H1 (cell line): ENCODE data around the gene CBLL1. TPM values are rescaled to one million over a fixed set of nuclear protein-coding genes. Genes with fewer than 3 reads are reported as not detected.

ENCODE experiments used
- CTCF ChIA-PET: fragments of 300-600 bp; sonication (Branson Sonifier 250); formaldehyde crosslinking; loops from one replicate; lab custom pipeline; 2021; ENCODE audit not compliant: partially characterized antibody; lab: Charles Lee
- POLR2A ChIA-PET: fragments of 300-600 bp; sonication (Branson Sonifier 250); formaldehyde crosslinking; loops from one replicate; lab custom pipeline; 2021; ENCODE audit warnings: inconsistent platforms; ENCODE audit not compliant: partially characterized antibody; lab: Charles Lee
- DNase-seq, 2 experiments: peaks; one replicate each; pipeline versions ENCODE4 v3.0.0 to v3.0.0-alpha.2; 2010 to 2022; ENCODE audit warnings: low spot score in 2 of 2, low read depth in 1 of 2, mixed read lengths in 1 of 2
- FAIRE-seq: peaks from 2 replicates; lab custom pipeline; 2011; peaks lifted over from hg19 to GRCh38; lab: Jason Lieb, UNC
- H2AFZ ChIP-seq: 2 replicates; pipeline ENCODE4 v1.8.1; 2012; ENCODE audit warnings: low read length, inconsistent platforms
- H2AK5ac ChIP-seq: 2 replicates; pipeline ENCODE4 v1.6.1; 2013; ENCODE audit warnings: low read depth, low read length
- H2BK120ac ChIP-seq: replicated peaks from 2 replicates; pipeline ENCODE3; 2013; ENCODE audit warnings: low read depth, low read length, inconsistent platforms
- H2BK12ac ChIP-seq: 2 replicates; pipeline ENCODE4 v1.6.1; 2013; ENCODE audit warnings: low read depth, low read length
- H2BK15ac ChIP-seq: 2 replicates; pipeline ENCODE4 v1.6.1; 2013; ENCODE audit warnings: low read length
- H2BK20ac ChIP-seq: 2 replicates; pipeline ENCODE4 v1.6.1; 2013; ENCODE audit warnings: low read length
- H2BK5ac ChIP-seq: 2 replicates; pipeline ENCODE4 v1.6.1; 2013; ENCODE audit warnings: low read depth, low read length
- H3K14ac ChIP-seq: 2 replicates; pipeline ENCODE4 v1.6.1; 2013; ENCODE audit warnings: inconsistent platforms; ENCODE audit not compliant: insufficient read length
- H3K18ac ChIP-seq: 2 replicates; pipeline ENCODE4 v1.6.1; 2013; ENCODE audit warnings: low read length; ENCODE audit errors: extremely low read depth
- H3K23ac ChIP-seq: 2 replicates; pipeline ENCODE4 v1.6.1; 2013; ENCODE audit warnings: inconsistent platforms; ENCODE audit not compliant: insufficient read length
- H3K23me2 ChIP-seq: 2 replicates; pipeline ENCODE4 v1.6.1; 2013; ENCODE audit warnings: low read depth, low read length
- H3K27ac ChIP-seq: 2 replicates; pipeline ENCODE4 v1.6.1; 2011; ENCODE audit warnings: low read depth, low read length, inconsistent platforms
- H3K27me3 ChIP-seq, 4 experiments: replicated peaks in 1 of 4; 1 replicate in 1 of 4; 2 replicates in 3 of 4; pipeline versions ENCODE4 v1.6.1 to v1.8.1; 2011 to 2013; ENCODE audit warnings: low read length in 3 of 4, mild to moderate bottlenecking in 3 of 4, inconsistent platforms in 2 of 4, mixed read lengths in 2 of 4, moderate library complexity in 1 of 4; ENCODE audit not compliant: control insufficient read depth in 3 of 4, insufficient read depth in 3 of 4; ENCODE audit errors: extremely low read depth in 1 of 4
- H3K36me3 ChIP-seq, 4 experiments: 2 replicates each; pipeline versions ENCODE4 v1.6.1 to v1.8.1; 2011 to 2013; ENCODE audit warnings: mild to moderate bottlenecking in 4 of 4, low read length in 3 of 4, moderate library complexity in 2 of 4, control low read depth in 1 of 4, inconsistent platforms in 1 of 4; ENCODE audit not compliant: insufficient read depth in 4 of 4, control insufficient read depth in 2 of 4
- H3K4ac ChIP-seq: replicated peaks from 2 replicates; pipeline ENCODE3; 2013; ENCODE audit warnings: low read length, low read depth, mixed read lengths, inconsistent platforms; ENCODE audit not compliant: insufficient read length
- H3K4me1 ChIP-seq, 4 experiments: replicated peaks in 1 of 4; 1 replicate in 1 of 4; 2 replicates in 3 of 4; pipeline versions ENCODE4 v1.6.1 to v1.8.1; 2011 to 2013; ENCODE audit warnings: low read length in 3 of 4, inconsistent platforms in 2 of 4, mixed read lengths in 1 of 4; ENCODE audit not compliant: insufficient read depth in 4 of 4, control insufficient read depth in 3 of 4
- H3K4me2 ChIP-seq, 2 experiments: 2 replicates each; pipeline versions ENCODE4 v1.6.1 to v1.8.1; 2011 to 2013; ENCODE audit warnings: low read depth in 2 of 2, low read length in 2 of 2, control low read depth in 1 of 2, inconsistent platforms in 1 of 2, mild to moderate bottlenecking in 1 of 2; ENCODE audit not compliant: insufficient read depth in 1 of 2
- H3K4me3 ChIP-seq, 4 experiments: fragments of 200-600, 300-600 bp in 1 of 4; sonication (generic), shearing (Covaris generic), sonication (Bioruptor Twin) in 1 of 4; 2 replicates each; pipeline versions ENCODE4 v1.5.1 to v1.8.1; 2011 to 2016; ENCODE audit warnings: low read length in 4 of 4, low read depth in 3 of 4, control low read depth in 2 of 4, inconsistent platforms in 2 of 4, mild to moderate bottlenecking in 2 of 4, mixed read lengths in 1 of 4, moderate library complexity in 1 of 4; ENCODE audit not compliant: insufficient read depth in 2 of 4; ENCODE audit errors: extremely low read depth in 1 of 4
- H3K56ac ChIP-seq: replicated peaks from 2 replicates; pipeline ENCODE3; 2013; ENCODE audit warnings: low read depth, mild to moderate bottlenecking, mixed read lengths, low read length, inconsistent platforms; ENCODE audit not compliant: insufficient read length
- H3K79me1 ChIP-seq: 2 replicates; pipeline ENCODE4 v1.6.1; 2013; ENCODE audit warnings: low read depth, low read length, control low read depth
- H3K79me2 ChIP-seq, 2 experiments: 2 replicates each; pipeline versions ENCODE4 v1.6.1 to v1.8.1; 2012 to 2013; ENCODE audit warnings: low read length in 2 of 2, mild to moderate bottlenecking in 2 of 2, inconsistent platforms in 1 of 2; ENCODE audit not compliant: insufficient read depth in 2 of 2, control insufficient read depth in 1 of 2
- H3K9ac ChIP-seq, 4 experiments: replicated peaks in 1 of 4; 1 replicate in 1 of 4; 2 replicates in 3 of 4; pipeline versions ENCODE4 v1.6.1 to v1.8.1; 2011 to 2013; ENCODE audit warnings: low read depth in 3 of 4, low read length in 3 of 4, control low read depth in 2 of 4, mild to moderate bottlenecking in 2 of 4, moderate library complexity in 2 of 4, inconsistent platforms in 1 of 4; ENCODE audit errors: extremely low read depth in 1 of 4
- H3K9me3 ChIP-seq, 2 experiments: 2 replicates each; pipeline versions ENCODE4 v1.6.1 to v1.8.1; 2012 to 2013; ENCODE audit warnings: mild to moderate bottlenecking in 2 of 2, moderate library complexity in 2 of 2, control low read depth in 1 of 2, inconsistent platforms in 1 of 2, low read depth in 1 of 2, low read length in 1 of 2, mixed read lengths in 1 of 2; ENCODE audit not compliant: insufficient read depth in 2 of 2
- H4K20me1 ChIP-seq, 2 experiments: replicated peaks in 1 of 2; 2 replicates each; pipeline versions ENCODE3 to v1.8.1; 2011 to 2013; ENCODE audit warnings: inconsistent platforms in 2 of 2, low read length in 2 of 2, mild to moderate bottlenecking in 1 of 2; ENCODE audit not compliant: insufficient read depth in 2 of 2, control insufficient read depth in 1 of 2
- H4K5ac ChIP-seq: 2 replicates; pipeline ENCODE4 v1.6.1; 2013; ENCODE audit warnings: low read length, low read depth, mixed read lengths, inconsistent platforms; ENCODE audit not compliant: insufficient read length
- H4K8ac ChIP-seq: 2 replicates; pipeline ENCODE4 v1.8.0; 2013; ENCODE audit warnings: mild to moderate bottlenecking, moderate library complexity, low read length, inconsistent platforms; ENCODE audit not compliant: insufficient read depth; ENCODE audit errors: extremely low read depth
- H4K91ac ChIP-seq: replicated peaks from 2 replicates; pipeline ENCODE3; 2013; ENCODE audit warnings: low read length, mixed read lengths, inconsistent platforms; ENCODE audit not compliant: insufficient read length
- ATF2 ChIP-seq: IDR thresholded peaks from 2 replicates; pipeline ENCODE4 v1.6.1; 2012; ENCODE audit warnings: low read length, inconsistent platforms
- CHD1 ChIP-seq: IDR thresholded peaks from 2 replicates; pipeline ENCODE4 v1.6.1; 2012; ENCODE audit warnings: low read depth, low read length, improper control_type of control experiment
- FOSL1 ChIP-seq: IDR thresholded peaks from 2 replicates; pipeline ENCODE4 v1.6.1; 2011; ENCODE audit warnings: mild to moderate bottlenecking, low read depth, low read length, moderate library complexity; ENCODE audit not compliant: insufficient read depth
- KDM1A ChIP-seq: fragments of 200-600, 300-600 bp; sonication (generic); IDR thresholded peaks from 2 replicates; pipeline ENCODE4 v1.7.1; 2016; ENCODE audit warnings: mild to moderate bottlenecking, low read length, borderline replicate concordance
- KDM4A ChIP-seq: IDR thresholded peaks from one replicate; pipeline ENCODE4 v1.7.1; 2012; ENCODE audit warnings: low read depth, mild to moderate bottlenecking, moderate library complexity, low read length, inconsistent platforms; ENCODE audit not compliant: severe bottlenecking
- KDM5A ChIP-seq: fragments of 200-600 bp; IDR thresholded peaks from 2 replicates; pipeline ENCODE4 v1.7.1; 2012; ENCODE audit warnings: mild to moderate bottlenecking, low read length, inconsistent platforms, mixed read lengths
- PHF8 ChIP-seq: fragments of 200-600 bp; sonication (generic); conservative IDR thresholded peaks from 2 replicates; pipeline ENCODE4 v1.7.1; 2012; ENCODE audit warnings: low read depth, mild to moderate bottlenecking, inconsistent platforms, low read length, moderate library complexity
- RAD21 ChIP-seq, 2 experiments: IDR thresholded peaks in 1 of 2; conservative IDR thresholded peaks in 1 of 2; 2 replicates each; pipeline ENCODE4 v1.6.1; 2011; ENCODE audit warnings: low read depth in 2 of 2, low read length in 2 of 2, improper control_type of control experiment in 1 of 2, inconsistent platforms in 1 of 2, mild to moderate bottlenecking in 1 of 2, moderate library complexity in 1 of 2
- TBP ChIP-seq: IDR thresholded peaks from 2 replicates; pipeline ENCODE4 v1.6.1; 2011; ENCODE audit warnings: low read depth, low read length, improper control_type of control experiment
- ZNF274 ChIP-seq: IDR thresholded peaks from 2 replicates; pipeline ENCODE4 v1.7.0; 2012; ENCODE audit warnings: low read length, borderline replicate concordance; ENCODE audit errors: extremely low read depth
- WGBS, 2 experiments: shearing (Covaris generic) in 1 of 2; methylation state at CpG; one replicate each; pipeline versions ENCODE4 v1.1.6 to v1.1.7; 2013 to 2015; ENCODE audit warnings: low lambda C conversion rate in 2 of 2, mixed read lengths in 2 of 2, inconsistent platforms in 1 of 2, low coverage in 1 of 2, missing lambda C conversion rate in 1 of 2; ENCODE audit not compliant: insufficient replicate concordance in 2 of 2, insufficient coverage in 1 of 2, insufficient read length in 1 of 2; ENCODE audit errors: extremely low coverage in 1 of 2, missing lambda C conversion rate in 1 of 2; 5-methylcytosine and 5-hydroxymethylcytosine counted together
- polyA plus RNA-seq, 7 experiments: library from polyadenylated mRNA; depleted of rRNA in 3 of 7; stranded (reverse) in 5 of 7; unstranded in 2 of 7; fragments of >200 nt in 5 of 7; fragments of 200-250 nt in 2 of 7; gene quantifications; 1 replicate in 5 of 7; 2 replicates in 1 of 7; 4 replicates in 1 of 7; pipeline versions ENCODE4 v1.2.1 to v1.2.3, GENCODE V29; 2011 to 2013; ENCODE audit warnings: missing spikeins in 2 of 7, mixed read lengths in 2 of 7
- total RNA-seq: library from RNA; stranded (reverse); fragmentation: NEBNext Ultra II Directional; extraction: Animal tissue kit (Norgen Biotek cat#: 25700); gene quantifications from 2 replicates; pipeline ENCODE4 v1.2.1, GENCODE V29; 2021
- TF ChIP-seq, protein P1 (sequence below): IDR thresholded peaks from 2 replicates; pipeline ENCODE4 v1.6.1; 2012; ENCODE audit warnings: inconsistent platforms
- TF ChIP-seq, protein P2 (sequence below): IDR thresholded peaks from 2 replicates; pipeline ENCODE4 v1.6.1; 2012; ENCODE audit warnings: inconsistent platforms

CBLL1 gene
- total and polyA plus RNA-seq, 2 of the 8 experiments (the other 6 are each of a cell fraction or from before 2014, with no cell fraction given), result 27.0 to 34.0 TPM

DNA sequence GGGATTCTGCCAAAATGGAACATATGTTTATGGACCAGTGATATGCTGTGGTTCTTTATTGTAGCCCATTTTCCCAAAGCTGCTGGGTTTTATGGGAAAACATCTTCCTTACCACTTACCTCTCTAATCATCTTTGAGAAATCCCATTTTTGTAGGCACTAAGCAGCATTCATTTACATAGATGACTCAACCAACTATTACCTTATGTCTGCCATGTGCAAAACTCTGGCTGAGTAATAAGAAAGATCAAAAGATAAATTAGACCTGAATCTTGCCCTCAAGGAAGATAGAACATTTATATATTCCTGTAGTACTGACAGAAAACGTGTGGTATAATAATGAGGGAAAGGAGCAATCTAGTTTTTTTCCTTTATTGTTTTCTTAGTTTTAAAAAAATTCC is 24.3 kb downstream of the CBLL1 start:
- no peaks in the 10 kb centered on the region for H3K9me3 ChIP-seq
- no peak overlapping the region for H2BK20ac ChIP-seq
- CTCF ChIA-PET, result no interaction called here
- H2BK12ac ChIP-seq, result no peak overlapping the region
- no peak overlapping the region for H3K18ac ChIP-seq
- no peak overlapping the region for H3K14ac ChIP-seq
- H3K27me3 ChIP-seq, result no peaks in the 10 kb centered on the region
- H3K23me2 ChIP-seq, result no peaks in the 10 kb centered on the region
- no peak overlapping the region for H2AK5ac ChIP-seq
- H3K79me1 ChIP-seq, result no peaks in the 10 kb centered on the region
- H2BK15ac ChIP-seq, result no peak overlapping the region
- no peaks in the 10 kb centered on the region for H3K79me2 ChIP-seq
- no peak overlapping the region for H4K8ac ChIP-seq
- no peak for DNase-seq
- no peaks in the 10 kb centered on the region for H3K4me1 ChIP-seq
- H2AFZ ChIP-seq, result no peak overlapping the region
- no peak overlapping the region for H3K23ac ChIP-seq
- H3K9ac ChIP-seq, result no peak overlapping the region
- no peak overlapping the region for H3K56ac ChIP-seq
- H3K36me3 ChIP-seq, result no peaks in the 10 kb centered on the region
- no peak overlapping the region for H4K5ac ChIP-seq
- POLR2A ChIA-PET, result no interaction called here
- H3K4ac ChIP-seq, result no peak overlapping the region
- H4K20me1 ChIP-seq, result no peaks in the 10 kb centered on the region
- no peak for FAIRE-seq
- no peak overlapping the region for H4K91ac ChIP-seq
- H3K4me3 ChIP-seq, result no peak overlapping the region
- no peak overlapping the region for H2BK120ac ChIP-seq
- H3K4me2 ChIP-seq, result no peak overlapping the region
- H3K27ac ChIP-seq, result no peak overlapping the region
- H2BK5ac ChIP-seq, result no peak overlapping the region
- WGBS, 2 experiments, result 82% methylated on average over 1 of the region's 1 CpG; no CpG with 5 or more reads in 1 of the 2 experiments
- TF ChIP-seq CHD1 (no peak), KDM4A (no peak), KDM1A (no peak), TBP (no peak), ATF2 (no peak), KDM5A (no peak), PHF8 (no peak), ZNF274 (no peak), RAD21 (IDR thresholded peaks at IDR 0.05 in 1 of 2, conservative IDR thresholded peaks at IDR 0.05 in 1 of 2; ENCODE audit: low read depth in 2 of 2, low read length in 2 of 2) (no peak), FOSL1 (no peak)
- TF ChIP-seq, protein P1, sequence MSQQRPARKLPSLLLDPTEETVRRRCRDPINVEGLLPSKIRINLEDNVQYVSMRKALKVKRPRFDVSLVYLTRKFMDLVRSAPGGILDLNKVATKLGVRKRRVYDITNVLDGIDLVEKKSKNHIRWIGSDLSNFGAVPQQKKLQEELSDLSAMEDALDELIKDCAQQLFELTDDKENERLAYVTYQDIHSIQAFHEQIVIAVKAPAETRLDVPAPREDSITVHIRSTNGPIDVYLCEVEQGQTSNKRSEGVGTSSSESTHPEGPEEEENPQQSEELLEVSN, result no peak
- TF ChIP-seq, protein P2, sequence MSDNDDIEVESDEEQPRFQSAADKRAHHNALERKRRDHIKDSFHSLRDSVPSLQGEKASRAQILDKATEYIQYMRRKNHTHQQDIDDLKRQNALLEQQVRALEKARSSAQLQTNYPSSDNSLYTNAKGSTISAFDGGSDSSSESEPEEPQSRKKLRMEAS, result no peak
